AG09309 (cell line): Measurements from ENCODE around the gene CDK9.
"Not testable (repeated sequence)": the region's sequence is repeated elsewhere in the genome, so short reads cannot be mapped to it uniquely, and the experiment has no call there.

ENCODE experiments used
- DNase-seq: peaks from one replicate; pipeline ENCODE4 v3.0.0-alpha.2; 2010; ENCODE audit warnings: low read depth
- H3K4me3 ChIP-seq: 2 replicates; pipeline ENCODE4 v1.5.1; 2011; ENCODE audit warnings: mild to moderate bottlenecking, low read depth, low read length, moderate library complexity; ENCODE audit not compliant: control insufficient read depth
- CTCF ChIP-seq: IDR thresholded peaks from 2 replicates; pipeline ENCODE4 v1.5.1; 2011; ENCODE audit warnings: mild to moderate bottlenecking, low read depth, low read length, inconsistent platforms; ENCODE audit not compliant: insufficient read depth, control insufficient read depth; ENCODE audit errors: missing control alignments

CDK9 gene

GRCh38 chr9:127755061-127756060 is 30.5 kb upstream of the CDK9 start:
- DNase-seq: no peak
- H3K4me3 ChIP-seq: no peak overlapping the region
- no peak for TF ChIP-seq CTCF

- DNase-seq: no peak
- H3K4me3 ChIP-seq: no peak overlapping the region
- TF ChIP-seq CTCF: no peak
Observed at GRCh38 chr9:127756233-127756632, 29.6 kb upstream of the CDK9 start.

GRCh38 chr9:127756776-127757175 is 29.1 kb upstream of the CDK9 start:
- not testable (repeated sequence) for DNase-seq, H3K4me3 ChIP-seq

GRCh38 chr9:127758843-127759242 is 27.0 kb upstream of the CDK9 start:
- DNase-seq: no peak
- TF ChIP-seq CTCF: no peak

GRCh38 chr9:127761061-127761460 is 24.8 kb upstream of the CDK9 start:
- no peak for TF ChIP-seq CTCF
- DNase-seq: no peak
- H3K4me3 ChIP-seq: no peak overlapping the region

More at GRCh38 chr9:127758843-127759242, 27.0 kb upstream of the CDK9 start:
- no peak overlapping the region for H3K4me3 ChIP-seq

- no peak for DNase-seq
Observed at GRCh38 chr9:127761491-127761956, 24.3 kb upstream of the CDK9 start.

More at GRCh38 chr9:127761491-127761956, 24.3 kb upstream of the CDK9 start:
- H3K4me3 ChIP-seq: no peak overlapping the region
- TF ChIP-seq CTCF: no peak
